HUES6 (cell line): ENCODE data around the gene PTPRM.

Experiments
- H3K27ac ChIP-seq: 2 replicates; pipeline ENCODE4 v1.7.0; 2013; ENCODE audit warnings: low read depth, mild to moderate bottlenecking, low read length, inconsistent platforms
- H3K27me3 ChIP-seq: 2 replicates; pipeline ENCODE4 v1.6.1; 2013; ENCODE audit warnings: low read length; ENCODE audit not compliant: control insufficient read depth, insufficient read depth
- H3K36me3 ChIP-seq: 2 replicates; pipeline ENCODE4 v1.6.1; 2013; ENCODE audit warnings: low read length; ENCODE audit not compliant: control insufficient read depth, insufficient read depth
- H3K4me1 ChIP-seq: 2 replicates; pipeline ENCODE4 v1.6.1; 2013; ENCODE audit warnings: low read length; ENCODE audit not compliant: control insufficient read depth, insufficient read depth
- H3K4me3 ChIP-seq: 2 replicates; pipeline ENCODE4 v1.5.1; 2013; ENCODE audit warnings: low read depth, low read length
- H3K9ac ChIP-seq: one replicate; pipeline ENCODE4 v1.6.1; 2013; ENCODE audit warnings: mild to moderate bottlenecking, low read length
- H3K9me3 ChIP-seq: 2 replicates; pipeline ENCODE4 v1.6.1; 2013; ENCODE audit warnings: low read depth, low read length; ENCODE audit not compliant: control insufficient read depth, insufficient read depth

PTPRM gene

GRCh38 chr18:8322486-8322885 is 755.4 kb downstream of the PTPRM start:
- no peaks in the 10 kb centered on the region for H3K36me3 ChIP-seq
- no peaks in the 10 kb centered on the region for H3K4me1 ChIP-seq
- H3K4me3 ChIP-seq, result no peak overlapping the region
- no peak overlapping the region for H3K27ac ChIP-seq
- no peak overlapping the region for H3K9ac ChIP-seq
- no peaks in the 10 kb centered on the region for H3K27me3 ChIP-seq
- no peaks in the 10 kb centered on the region for H3K9me3 ChIP-seq

DNA sequence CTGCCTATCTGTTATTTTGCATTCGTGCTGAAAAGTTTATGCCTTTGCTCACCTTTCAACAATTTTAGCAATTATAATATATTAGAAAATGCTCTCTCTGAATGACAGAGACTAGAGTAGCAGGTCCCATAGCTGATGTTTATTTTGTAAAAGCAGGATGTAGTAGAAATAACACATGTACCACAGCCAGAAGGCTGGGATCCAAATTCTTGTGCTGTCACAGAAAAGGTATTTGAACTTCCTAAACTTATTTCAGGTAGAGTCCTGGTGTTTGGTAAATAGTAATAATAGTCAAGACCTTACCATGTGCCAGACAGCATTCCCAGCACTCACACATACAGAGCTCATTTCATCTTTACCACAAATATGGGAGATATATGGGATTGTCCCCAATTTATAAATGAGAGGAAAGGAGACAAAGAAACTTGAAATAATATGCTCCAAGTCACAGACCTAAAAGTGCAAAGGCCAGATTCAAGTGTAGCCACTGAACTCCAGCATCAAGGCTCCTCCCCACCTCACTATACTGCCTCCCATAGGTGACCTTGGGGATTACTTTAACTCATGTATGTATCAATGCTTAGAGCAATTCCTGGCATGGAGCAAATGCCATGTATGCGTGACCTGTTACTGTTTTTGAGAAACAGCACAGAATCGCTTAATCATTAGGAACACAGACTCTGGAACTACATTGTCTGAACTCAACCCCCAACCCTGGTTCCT is 757.4 kb downstream of the PTPRM start:
- Histone ChIP-seq H3K4me1 (no peaks in the 10 kb centered on the region), H3K9ac (no peak overlapping the region), H3K9me3 (no peaks in the 10 kb centered on the region), H3K36me3 (no peaks in the 10 kb centered on the region), H3K4me3 (no peak overlapping the region), H3K27me3 (no peaks in the 10 kb centered on the region), H3K27ac (no peak overlapping the region)

DNA sequence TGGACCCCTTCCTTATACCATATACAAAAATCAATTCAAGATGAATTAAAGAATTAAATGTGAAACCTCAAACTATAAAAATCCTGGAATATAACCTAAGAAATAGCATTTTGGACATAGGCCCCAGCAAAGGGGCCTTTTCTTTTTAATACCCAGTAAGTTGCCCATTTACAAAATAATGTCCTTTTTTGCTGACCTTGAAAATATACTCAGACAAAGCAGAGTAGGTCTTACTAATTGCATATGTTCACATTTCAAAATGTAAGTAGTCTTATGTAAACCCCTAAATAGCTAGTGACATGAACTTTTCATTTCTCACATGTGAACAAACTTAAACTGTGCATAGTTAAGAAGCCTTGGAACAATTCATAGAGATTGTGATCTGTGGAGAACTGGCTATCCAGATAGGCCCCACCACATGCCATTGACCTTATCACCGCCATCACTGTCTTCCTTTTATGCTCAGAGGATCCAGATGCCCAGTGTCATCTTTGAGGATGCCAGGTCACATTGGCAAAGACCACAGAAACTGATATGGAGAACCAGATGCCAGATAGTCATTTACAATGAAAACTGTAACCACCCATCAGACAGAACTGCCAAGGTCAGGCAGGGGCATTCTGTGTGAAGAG is 759.8 kb downstream of the PTPRM start:
- no peak overlapping the region for H3K4me3 ChIP-seq
- H3K27ac ChIP-seq, result no peak overlapping the region
- H3K36me3 ChIP-seq, result no peaks in the 10 kb centered on the region
- H3K4me1 ChIP-seq, result no peaks in the 10 kb centered on the region
- H3K9ac ChIP-seq, result no peak overlapping the region
- H3K27me3 ChIP-seq, result no peaks in the 10 kb centered on the region
- no peaks in the 10 kb centered on the region for H3K9me3 ChIP-seq

GRCh38 chr18:8328126-8328525 is 761.0 kb downstream of the PTPRM start:
- H3K27ac ChIP-seq, result no peak overlapping the region
- no peaks in the 10 kb centered on the region for H3K9me3 ChIP-seq
- no peak overlapping the region for H3K9ac ChIP-seq
- H3K4me1 ChIP-seq, result no peaks in the 10 kb centered on the region
- H3K4me3 ChIP-seq, result no peak overlapping the region
- no peaks in the 10 kb centered on the region for H3K27me3 ChIP-seq
- no peaks in the 10 kb centered on the region for H3K36me3 ChIP-seq

DNA sequence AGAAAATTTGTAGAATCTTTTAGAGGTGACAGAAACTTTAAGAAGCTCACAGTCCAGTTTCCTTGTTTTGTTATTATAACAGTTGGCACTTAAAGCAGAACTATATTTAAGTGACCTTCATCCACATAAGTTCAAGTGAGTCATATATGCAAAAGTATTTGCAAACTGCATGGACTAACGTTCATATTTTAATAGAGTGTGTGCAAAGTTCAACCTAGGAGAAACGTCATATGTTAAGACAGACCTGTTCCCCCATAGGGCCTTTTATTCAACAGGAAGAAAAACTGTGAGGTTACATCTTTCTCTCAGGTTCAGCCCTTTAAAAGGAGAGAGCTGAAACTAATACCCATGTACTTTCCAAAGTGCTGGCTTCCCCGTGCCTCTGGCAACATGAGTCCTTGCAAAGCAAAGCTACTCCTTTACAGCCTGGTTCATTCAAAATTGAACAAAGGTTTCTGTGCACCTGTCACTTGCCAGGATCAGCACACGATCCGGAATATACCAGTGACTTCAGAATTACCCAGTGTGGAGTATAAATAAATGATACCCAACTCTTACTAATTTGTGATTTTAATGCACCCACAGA is 762.2 kb downstream of the PTPRM start:
- Histone ChIP-seq H3K4me3 (no peak overlapping the region), H3K27ac (no peak overlapping the region), H3K36me3 (no peaks in the 10 kb centered on the region), H3K9me3 (no peaks in the 10 kb centered on the region), H3K9ac (no peak overlapping the region), H3K27me3 (no peaks in the 10 kb centered on the region), H3K4me1 (no peaks in the 10 kb centered on the region)

GRCh38 chr18:8330575-8330974 is 763.5 kb downstream of the PTPRM start:
- H3K36me3 ChIP-seq, result no peaks in the 10 kb centered on the region
- H3K4me3 ChIP-seq, result no peak overlapping the region
- no peak overlapping the region for H3K27ac ChIP-seq
- no peaks in the 10 kb centered on the region for H3K9me3 ChIP-seq
- H3K27me3 ChIP-seq, result no peaks in the 10 kb centered on the region
- H3K4me1 ChIP-seq, result no peaks in the 10 kb centered on the region
- no peak overlapping the region for H3K9ac ChIP-seq

- no peaks in the 10 kb centered on the region for H3K36me3 ChIP-seq
- H3K9me3 ChIP-seq, result no peaks in the 10 kb centered on the region
- no peak overlapping the region for H3K4me3 ChIP-seq
- no peak overlapping the region for H3K27ac ChIP-seq
- H3K27me3 ChIP-seq, result no peaks in the 10 kb centered on the region
- no peak overlapping the region for H3K9ac ChIP-seq
- H3K4me1 ChIP-seq, result no peaks in the 10 kb centered on the region
Measured at GRCh38 chr18:8332286-8332685, 765.2 kb downstream of the PTPRM start.

- Histone ChIP-seq H3K27me3 (no peaks in the 10 kb centered on the region), H3K9me3 (no peaks in the 10 kb centered on the region), H3K4me3 (no peak overlapping the region), H3K27ac (no peak overlapping the region), H3K9ac (no peak overlapping the region), H3K36me3 (no peaks in the 10 kb centered on the region), H3K4me1 (peaks cover 3% of the 10 kb centered on the region; the same call in 1 of the 2 replicates)
Measured at GRCh38 chr18:8333961-8334360, 766.8 kb downstream of the PTPRM start.

GRCh38 chr18:8337211-8337610 is 770.1 kb downstream of the PTPRM start:
- no peak overlapping the region for H3K9ac ChIP-seq
- H3K27me3 ChIP-seq, result no peaks in the 10 kb centered on the region
- peaks cover 3% of the 10 kb centered on the region; the same call in 1 of the 2 replicates for H3K4me1 ChIP-seq
- no peak overlapping the region for H3K4me3 ChIP-seq
- no peaks in the 10 kb centered on the region for H3K9me3 ChIP-seq
- no peak overlapping the region for H3K27ac ChIP-seq
- H3K36me3 ChIP-seq, result no peaks in the 10 kb centered on the region

- H3K4me1 ChIP-seq, result peaks cover 3% of the 10 kb centered on the region; the same call in 1 of the 2 replicates
- no peaks in the 10 kb centered on the region for H3K9me3 ChIP-seq
Measured at GRCh38 chr18:8339210-8339609, 772.1 kb downstream of the PTPRM start.

GRCh38 chr18:8339952-8340351 is 772.8 kb downstream of the PTPRM start:
- H3K27ac ChIP-seq, result no peak overlapping the region
- H3K27me3 ChIP-seq, result no peaks in the 10 kb centered on the region
- H3K9me3 ChIP-seq, result no peaks in the 10 kb centered on the region
- no peak overlapping the region for H3K4me3 ChIP-seq
- H3K4me1 ChIP-seq, result peaks cover 3% of the 10 kb centered on the region; the same call in 1 of the 2 replicates
- H3K9ac ChIP-seq, result no peak overlapping the region
- H3K36me3 ChIP-seq, result no peaks in the 10 kb centered on the region

More at GRCh38 chr18:8339210-8339609, 772.1 kb downstream of the PTPRM start:
- Histone ChIP-seq H3K9ac (no peak overlapping the region), H3K27me3 (no peaks in the 10 kb centered on the region), H3K4me3 (no peak overlapping the region), H3K27ac (no peak overlapping the region), H3K36me3 (no peaks in the 10 kb centered on the region)
